HepG2 (cell line): ENCODE data around the gene RHOG. TPM values are rescaled to one million over a fixed set of nuclear protein-coding genes. Genes with fewer than 3 reads are reported as not detected.

Experiments
- AGO2 ChIP-seq: fragments of 200-400 bp; formaldehyde crosslinking; optimal IDR thresholded peaks from 2 replicates; pipeline ENCODE3; 2017; ENCODE audit warnings: mild to moderate bottlenecking, low read depth, low read length, moderate library complexity
- ELF3 ChIP-seq: IDR thresholded peaks from 2 replicates; pipeline ENCODE4 v1.6.1; 2016; ENCODE audit warnings: missing genetic modification reagents, missing compliant biosample characterization
- KDM2A ChIP-seq: sonication (generic); formaldehyde crosslinking; IDR thresholded peaks from 2 replicates; pipeline ENCODE4 v1.4.0; 2020; ENCODE audit warnings: low read depth, missing genetic modification reagents, borderline replicate concordance
- MAZ ChIP-seq, 2 experiments: sonication (generic) in 1 of 2; formaldehyde crosslinking in 1 of 2; IDR thresholded peaks; 2 replicates each; pipeline versions ENCODE4 v1.5.0 to v1.6.1; 2012 to 2020; ENCODE audit warnings: low read depth in 2 of 2, mild to moderate bottlenecking in 2 of 2, borderline replicate concordance in 1 of 2, improper control_type of control experiment in 1 of 2, low read length in 1 of 2, missing genetic modification reagents in 1 of 2, moderate library complexity in 1 of 2
- REL ChIP-seq: sonication (generic); formaldehyde crosslinking; conservative IDR thresholded peaks from 2 replicates; pipeline ENCODE4 v1.8.0; 2022; ENCODE audit warnings: mild to moderate bottlenecking, missing genetic modification reagents, moderate library complexity
- SATB2 ChIP-seq: sonication (generic); formaldehyde crosslinking; IDR thresholded peaks from 2 replicates; pipeline ENCODE4 v1.5.0; 2020; ENCODE audit warnings: missing genetic modification reagents
- SRSF1 ChIP-seq: fragments of 200-400 bp; formaldehyde crosslinking; optimal IDR thresholded peaks from 2 replicates; pipeline ENCODE3; 2017; ENCODE audit warnings: mild to moderate bottlenecking, low read depth, low read length, moderate library complexity
- ZFAT ChIP-seq: sonication (generic); formaldehyde crosslinking; conservative IDR thresholded peaks from 2 replicates; pipeline ENCODE4 v1.8.1; 2023; ENCODE audit warnings: missing genetic modification reagents, inconsistent platforms
- ZNF556 ChIP-seq: sonication (generic); formaldehyde crosslinking; IDR thresholded peaks from 2 replicates; pipeline ENCODE4 v1.4.0; 2020; ENCODE audit warnings: mild to moderate bottlenecking, missing genetic modification reagents, borderline replicate concordance
- ZNF724P ChIP-seq: sonication (generic); formaldehyde crosslinking; IDR thresholded peaks from 2 replicates; pipeline ENCODE4 v1.8.0; 2022; ENCODE audit warnings: missing genetic modification reagents, borderline replicate concordance
- ZSCAN25 ChIP-seq: sonication (generic); formaldehyde crosslinking; IDR thresholded peaks from 2 replicates; pipeline ENCODE4 v1.8.0; 2022; ENCODE audit warnings: mild to moderate bottlenecking, missing genetic modification reagents
- ZSCAN31 ChIP-seq: sonication (generic); formaldehyde crosslinking; IDR thresholded peaks from 2 replicates; pipeline ENCODE4 v1.5.0; 2020; ENCODE audit warnings: low read depth, mild to moderate bottlenecking, missing genetic modification reagents
- polyA plus RNA-seq, 8 experiments: library from polyadenylated mRNA; depleted of rRNA in 3 of 8; stranded (reverse) in 7 of 8; unstranded in 1 of 8; fragments of >200 nt; fragmentation: Illumina TruSeq in 4 of 8; extraction: Trizol in 4 of 8; gene quantifications; 2 replicates each; pipeline versions ENCODE4 v1.2.1 to v1.2.3, GENCODE V29; 2011 to 2016; ENCODE audit warnings: low read depth in 4 of 8, missing spikeins in 1 of 8, mixed read lengths in 1 of 8; ENCODE audit not compliant: insufficient read depth in 1 of 8
- total RNA-seq, 5 experiments: library from RNA; depleted of rRNA; stranded (reverse); fragments of >200 nt; fragmentation: Illumina TruSeq; extraction: Trizol; gene quantifications; 2 replicates each; pipeline ENCODE4 v1.2.3, GENCODE V29; 2016; ENCODE audit warnings: low read depth in 1 of 5
- TF ChIP-seq, protein P1 (sequence below): IDR thresholded peaks from 2 replicates; pipeline ENCODE4 v1.6.1; 2012; ENCODE audit warnings: inconsistent platforms
- TF ChIP-seq, protein P2 (sequence below): sonication (generic); formaldehyde crosslinking; IDR thresholded peaks from 2 replicates; pipeline ENCODE4 v1.5.0; 2020; ENCODE audit warnings: missing genetic modification reagents
- TF ChIP-seq, protein P3 (sequence below): IDR thresholded peaks from 2 replicates; pipeline ENCODE4 v1.6.1; 2016; ENCODE audit warnings: mild to moderate bottlenecking, missing biosample characterization, missing genetic modification reagents
- TF ChIP-seq, protein P4 (sequence below): sonication (generic); formaldehyde crosslinking; IDR thresholded peaks from 2 replicates; pipeline ENCODE4 v1.5.0; 2020; ENCODE audit warnings: missing genetic modification reagents

The RHOG gene
- total and polyA plus RNA-seq, 2 of the 13 experiments (the other 11 are each of a cell fraction or from before 2014, with no cell fraction given) = 7.7 to 23.4 TPM

DNA sequence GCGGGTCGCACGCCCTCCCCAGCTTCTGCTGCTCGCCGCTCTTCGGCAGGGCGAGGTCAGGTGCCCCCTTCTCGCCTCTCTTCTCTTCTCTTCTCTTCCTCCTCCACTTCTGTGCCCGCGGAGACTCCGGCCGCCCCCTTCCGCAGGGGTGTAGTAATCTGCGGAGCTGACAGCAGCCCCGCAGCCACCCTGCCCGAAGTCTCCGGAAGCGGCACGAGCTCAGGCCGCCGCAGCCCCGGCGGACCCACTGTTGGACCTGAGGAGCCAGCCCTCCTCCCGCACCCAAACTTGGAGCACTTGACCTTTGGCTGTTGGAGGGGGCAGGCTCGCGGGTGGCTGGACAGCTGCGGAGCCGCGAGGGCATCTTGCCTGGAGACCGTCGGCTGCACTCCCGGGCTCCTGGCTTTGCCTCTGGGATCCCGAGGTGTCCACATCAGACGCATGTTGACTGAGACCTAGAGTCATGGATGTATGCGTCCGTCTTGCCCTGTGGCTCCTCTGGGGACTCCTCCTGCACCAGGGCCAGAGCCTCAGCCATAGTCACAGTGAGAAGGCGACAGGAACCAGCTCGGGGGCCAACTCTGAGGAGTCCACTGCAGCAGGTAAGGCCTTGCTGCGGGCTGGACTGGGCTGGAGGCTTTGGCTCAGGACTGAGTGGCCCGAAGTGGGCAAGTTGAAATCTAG lies 15.2 kb upstream of the RHOG start (continued):
- 0 out of 2 replicates have a peak, but pooled peaks have one; percentile 38 for TF ChIP-seq ZNF724P (CRISPR knock-in tag)
- TF ChIP-seq, protein P1, sequence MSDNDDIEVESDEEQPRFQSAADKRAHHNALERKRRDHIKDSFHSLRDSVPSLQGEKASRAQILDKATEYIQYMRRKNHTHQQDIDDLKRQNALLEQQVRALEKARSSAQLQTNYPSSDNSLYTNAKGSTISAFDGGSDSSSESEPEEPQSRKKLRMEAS = peak; percentile 50; the same call in 1 of the 2 replicates
- no peak for TF ChIP-seq SRSF1
- TF ChIP-seq ZSCAN31 = no peak
- 0 out of 2 replicates have a peak, but pooled peaks have one; percentile 1 for TF ChIP-seq SATB2 (CRISPR knock-in tag)
- TF ChIP-seq, protein P2, sequence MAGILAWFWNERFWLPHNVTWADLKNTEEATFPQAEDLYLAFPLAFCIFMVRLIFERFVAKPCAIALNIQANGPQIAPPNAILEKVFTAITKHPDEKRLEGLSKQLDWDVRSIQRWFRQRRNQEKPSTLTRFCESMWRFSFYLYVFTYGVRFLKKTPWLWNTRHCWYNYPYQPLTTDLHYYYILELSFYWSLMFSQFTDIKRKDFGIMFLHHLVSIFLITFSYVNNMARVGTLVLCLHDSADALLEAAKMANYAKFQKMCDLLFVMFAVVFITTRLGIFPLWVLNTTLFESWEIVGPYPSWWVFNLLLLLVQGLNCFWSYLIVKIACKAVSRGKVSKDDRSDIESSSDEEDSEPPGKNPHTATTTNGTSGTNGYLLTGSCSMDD (CRISPR knock-in tag) = no peak
- no peak for TF ChIP-seq ZFAT (CRISPR knock-in tag)
- TF ChIP-seq, protein P3, sequence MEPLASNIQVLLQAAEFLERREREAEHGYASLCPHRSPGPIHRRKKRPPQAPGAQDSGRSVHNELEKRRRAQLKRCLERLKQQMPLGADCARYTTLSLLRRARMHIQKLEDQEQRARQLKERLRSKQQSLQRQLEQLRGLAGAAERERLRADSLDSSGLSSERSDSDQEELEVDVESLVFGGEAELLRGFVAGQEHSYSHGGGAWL = peak; percentile 77; the same call in 1 of the 2 replicates
- no peak for TF ChIP-seq MAZ (IDR thresholded peaks at IDR 0.05; ENCODE audit: borderline replicate concordance, low read depth, low read length)
- 0 out of 2 replicates have a peak, but pooled peaks have one; percentile 31 for TF ChIP-seq MAZ (CRISPR knock-in tag; IDR thresholded peaks at IDR 0.05; ENCODE audit: low read depth)
- TF ChIP-seq ELF3 (CRISPR knock-in tag) = 0 out of 2 replicates have a peak, but pooled peaks have one; percentile 15
- TF ChIP-seq ZNF556 (CRISPR knock-in tag) = 0 out of 2 replicates have a peak, but pooled peaks have one; percentile 44
- 0 out of 2 replicates have a peak, but pooled peaks have one; percentile 33 for TF ChIP-seq REL
- TF ChIP-seq, protein P4, sequence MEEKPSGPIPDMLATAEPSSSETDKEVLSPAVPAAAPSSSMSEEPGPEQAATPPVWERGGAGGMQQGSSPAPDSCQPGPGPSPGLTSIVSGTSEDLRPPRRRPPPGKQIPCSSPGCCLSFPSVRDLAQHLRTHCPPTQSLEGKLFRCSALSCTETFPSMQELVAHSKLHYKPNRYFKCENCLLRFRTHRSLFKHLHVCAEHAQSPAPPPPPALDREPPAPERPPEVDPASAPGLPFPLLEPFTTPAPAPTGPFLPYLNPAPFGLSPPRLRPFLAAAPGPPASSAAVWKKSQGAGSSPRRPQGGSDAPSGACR (CRISPR knock-in tag) = no peak
- peak; percentile 41 for TF ChIP-seq AGO2
- peak; percentile 92 for TF ChIP-seq ZSCAN25 (CRISPR knock-in tag)
- TF ChIP-seq KDM2A (CRISPR knock-in tag) = peak; percentile 66; the same call in 1 of the 2 replicates
- TF ChIP-seq, all 625 proteins: peak for 126
